Mammary epithelial cell (primary cell): ENCODE measurements around the gene ABL1.

ENCODE experiments used
- CTCF ChIP-seq, 2 donors: IDR thresholded peaks in 1 of 2; conservative IDR thresholded peaks in 1 of 2; 2 replicates each; pipeline ENCODE4 v1.5.1; 2011 to 2012; ENCODE audit warnings: inconsistent platforms in 2 of 2, low read length in 2 of 2, mild to moderate bottlenecking in 2 of 2, control low read depth in 1 of 2, low read depth in 1 of 2; ENCODE audit not compliant: insufficient read depth in 1 of 2; ENCODE audit errors: extremely low read depth in 1 of 2
- EZH2 ChIP-seq: IDR thresholded peaks from 2 replicates; pipeline ENCODE4 v1.6.1; 2012; ENCODE audit warnings: low read length, inconsistent platforms, borderline replicate concordance

GRCh38 chr9:130868230-130868629 lies 33.2 kb downstream of the ABL1 start:
- no peak for TF ChIP-seq CTCF (conservative IDR thresholded peaks at IDR 0.05 in 1 of 2, IDR thresholded peaks at IDR 0.05 in 1 of 2; ENCODE audit: extremely low read depth in 1 of 2, insufficient read depth in 1 of 2, low read depth in 1 of 2, low read length in 2 of 2)
- TF ChIP-seq EZH2, result no peak
